Right hindlimb (tissue), 1 donor: ENCODE results near the gene INO80.
"Not testable (repeated sequence)": the region's sequence is repeated elsewhere in the genome, so short reads cannot be mapped to it uniquely, and the experiment has no call there.

Source experiments
- DNase-seq: peaks from one replicate; pipeline ENCODE4 v3.0.0-alpha.2; 2018

Gene INO80

DNA sequence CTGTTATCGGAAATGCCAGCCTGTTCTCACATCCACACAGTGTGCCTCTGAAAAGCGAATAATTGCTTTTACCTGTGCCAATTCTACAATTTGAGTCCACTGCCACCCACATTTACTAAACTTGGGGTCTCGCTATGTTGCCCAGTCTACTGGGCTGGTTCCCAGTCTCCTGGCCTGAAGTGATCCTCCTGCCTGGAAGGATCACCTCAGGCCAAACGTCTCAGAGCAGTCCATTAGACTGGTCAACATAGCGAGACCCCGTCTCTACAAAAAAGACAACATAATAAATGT lies 827 bp upstream of the INO80 start:
- no peak for DNase-seq

DNA sequence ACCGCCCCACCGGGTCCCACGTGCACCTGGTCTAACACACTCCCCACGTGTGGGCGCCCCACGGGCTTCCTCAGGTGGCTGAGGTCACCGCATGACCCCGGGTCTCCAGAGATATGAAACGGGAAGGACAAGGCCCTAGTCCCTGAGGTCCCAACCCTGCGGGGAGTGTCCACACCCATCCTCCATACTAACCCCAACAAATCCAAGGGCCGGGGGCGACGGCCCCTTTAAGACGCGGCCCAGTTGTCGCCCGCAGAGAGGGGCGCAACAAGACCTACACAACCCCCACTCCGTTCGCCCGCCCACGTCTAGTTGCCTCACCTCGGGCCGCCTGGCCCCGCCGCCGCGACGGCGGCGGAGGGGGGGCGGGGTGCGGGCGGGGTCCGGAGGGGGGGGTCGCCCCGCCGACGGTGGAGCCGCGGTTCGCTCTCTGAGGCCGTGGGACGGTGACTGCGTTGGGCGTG lies 396 bp downstream of the INO80 start:
- no peak for DNase-seq

DNA sequence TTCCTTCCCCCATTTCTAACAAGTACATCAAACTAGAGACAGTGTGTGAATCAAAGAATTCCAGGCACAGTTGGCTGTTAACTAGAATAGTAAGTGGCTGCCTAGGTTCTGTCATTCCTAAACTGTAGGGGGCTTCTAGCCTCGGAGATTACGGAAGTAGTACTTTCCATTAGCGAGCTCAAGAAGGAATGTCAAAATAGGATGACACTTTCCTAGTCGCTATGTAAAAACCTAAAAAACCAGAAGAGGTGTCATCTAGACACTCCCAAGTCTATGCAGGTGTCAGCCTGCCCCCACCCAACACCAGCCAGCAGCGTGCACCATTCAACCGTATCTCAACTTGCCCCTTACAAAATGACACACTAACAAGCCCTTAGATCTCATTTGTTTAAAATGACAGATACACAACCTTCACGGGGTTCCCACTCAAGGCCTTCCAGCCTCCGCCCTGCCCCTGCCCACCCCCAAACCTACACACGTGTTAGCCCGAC lies 874 bp downstream of the INO80 start:
- DNase-seq: no peak

DNA sequence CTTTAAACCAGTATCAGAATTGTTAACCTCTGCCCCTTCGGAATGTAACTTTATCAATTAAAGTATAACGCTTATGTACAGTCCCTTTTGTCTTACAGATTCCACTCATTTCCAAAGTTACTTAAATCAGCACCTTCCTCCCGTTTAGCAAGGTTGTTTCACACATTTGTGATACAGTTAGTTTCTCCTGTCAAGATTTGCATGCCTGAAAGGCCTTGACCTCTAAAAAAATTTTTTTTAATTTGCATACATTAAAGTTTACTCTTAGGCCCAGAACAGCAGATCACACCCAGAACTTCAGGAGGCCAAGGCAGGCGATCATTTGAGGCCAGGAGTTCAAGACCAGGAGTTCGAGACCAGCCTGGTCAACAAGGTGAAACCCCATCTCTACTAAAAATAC lies 9.1 kb downstream of the INO80 start:
- no peak for DNase-seq

DNA sequence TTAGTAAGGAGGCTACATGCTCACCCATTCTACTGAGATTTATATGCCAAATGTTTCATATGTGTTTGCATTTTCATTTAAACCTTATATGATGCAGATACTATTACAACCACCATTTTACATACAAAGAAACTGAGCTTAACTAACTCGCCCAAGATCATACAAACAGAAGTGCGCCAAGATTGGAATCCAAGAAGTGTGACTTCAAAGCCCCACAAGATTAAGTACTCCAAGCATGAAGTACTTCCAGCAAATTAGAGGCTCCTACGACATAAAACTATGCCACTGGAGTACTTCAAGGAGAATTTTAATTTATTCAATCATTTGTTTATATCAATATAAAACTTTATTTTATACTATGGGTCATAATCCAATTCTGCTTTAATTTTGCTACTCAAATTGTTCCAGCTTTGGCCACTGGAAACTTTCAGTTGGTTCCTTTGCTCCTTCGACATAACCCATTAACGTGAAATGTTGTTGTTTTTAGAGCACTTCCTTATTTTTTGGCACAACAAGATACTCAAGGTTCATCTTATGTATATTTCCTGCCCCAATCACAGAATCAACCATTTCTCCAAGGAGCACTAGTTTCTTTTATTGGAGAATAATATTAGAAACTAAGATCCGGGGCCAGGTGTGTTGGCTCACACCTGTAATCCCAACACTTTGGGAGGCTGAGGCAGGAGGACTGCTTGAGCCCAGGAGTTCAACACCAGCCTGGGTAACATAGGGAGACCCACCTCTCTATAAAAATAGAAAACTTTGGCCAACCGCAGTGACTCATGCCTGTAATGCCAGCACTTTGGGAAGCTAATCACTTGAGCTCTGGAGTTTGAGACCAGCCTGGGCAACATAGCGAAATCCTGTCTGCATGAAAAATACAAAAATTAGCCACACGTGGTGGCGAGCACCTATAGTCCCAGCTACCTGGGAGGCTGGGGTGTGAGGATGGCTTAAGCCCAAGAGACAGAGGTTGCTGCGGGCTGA lies 10.4 kb downstream of the INO80 start:
- DNase-seq: no peak

DNA sequence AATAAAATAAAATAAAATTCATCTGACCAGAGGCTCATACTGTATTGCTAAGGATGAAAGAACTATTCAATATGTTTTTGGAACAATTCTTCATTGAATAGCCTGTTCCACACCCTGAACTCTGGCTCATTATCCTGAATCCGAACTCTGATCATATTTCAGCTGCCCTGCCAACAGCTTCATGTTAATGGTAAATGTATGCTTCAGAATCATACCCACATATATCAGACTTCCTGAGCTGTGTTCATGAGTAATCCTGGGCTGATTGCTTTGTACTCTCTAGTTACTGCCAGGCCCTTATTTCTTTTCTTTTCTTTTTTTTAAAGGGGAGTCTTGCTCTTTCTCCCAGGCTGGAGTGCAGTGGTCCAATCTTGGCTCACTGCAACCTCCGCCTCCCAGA lies 11.8 kb downstream of the INO80 start:
- peak; percentile 24 for DNase-seq

DNA sequence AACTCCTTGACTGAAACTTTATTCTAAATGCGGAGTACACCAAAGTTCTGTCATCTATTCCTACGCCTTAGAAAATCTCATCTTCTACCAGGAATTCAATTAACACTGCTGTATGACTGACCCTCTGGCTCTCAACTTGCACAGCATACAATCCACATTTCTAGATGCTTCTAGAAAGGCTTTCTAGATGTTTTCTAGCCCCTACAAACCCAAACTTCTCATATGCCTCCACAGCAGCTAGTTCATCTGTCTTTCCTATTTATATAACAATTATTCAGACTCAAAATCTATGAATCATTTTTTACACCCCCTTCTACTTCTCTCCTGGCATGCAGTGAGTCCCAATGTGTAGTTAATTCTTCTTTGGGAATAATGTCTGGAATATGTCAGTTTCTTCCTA lies 13.2 kb downstream of the INO80 start:
- DNase-seq: no peak

DNA sequence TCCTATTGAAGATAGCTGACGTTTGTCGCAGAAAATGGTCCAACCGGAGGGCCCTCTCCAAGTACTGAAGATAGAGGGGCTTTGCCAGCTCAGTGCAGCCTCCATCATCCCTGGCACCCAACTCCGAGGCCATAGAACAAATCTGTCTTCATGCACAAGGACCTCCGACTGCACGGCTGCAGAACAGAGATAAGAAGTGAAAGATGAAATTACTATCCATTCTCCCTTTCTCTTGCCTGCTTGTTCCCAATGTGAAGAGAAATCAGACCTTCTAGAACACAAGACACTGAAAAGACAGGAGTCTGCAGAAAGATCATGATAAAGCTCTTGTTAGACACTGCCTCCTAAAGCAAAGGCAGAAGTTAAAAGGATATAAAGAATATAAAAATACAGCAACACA lies 19.9 kb downstream of the INO80 start:
- no peak for DNase-seq

DNA sequence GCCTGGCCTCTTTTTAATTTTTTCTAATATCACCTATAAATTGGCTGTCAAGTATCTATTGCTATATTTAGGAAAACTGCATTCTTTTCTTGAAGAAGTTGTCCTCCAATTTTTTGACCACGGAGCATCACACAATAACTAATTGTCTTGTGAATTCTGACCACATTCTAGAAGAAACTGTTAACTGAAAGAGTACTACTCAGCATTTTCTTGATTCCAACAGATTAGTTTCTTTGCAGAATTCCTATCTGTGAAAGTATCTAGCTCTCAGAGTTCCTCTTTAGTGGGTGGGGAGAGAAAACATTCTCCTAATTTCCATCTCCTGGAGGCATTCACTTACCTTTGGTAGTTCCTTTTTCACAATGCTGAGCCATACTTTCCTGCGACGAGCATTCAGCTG lies 31.1 kb downstream of the INO80 start:
- DNase-seq: no peak

DNA sequence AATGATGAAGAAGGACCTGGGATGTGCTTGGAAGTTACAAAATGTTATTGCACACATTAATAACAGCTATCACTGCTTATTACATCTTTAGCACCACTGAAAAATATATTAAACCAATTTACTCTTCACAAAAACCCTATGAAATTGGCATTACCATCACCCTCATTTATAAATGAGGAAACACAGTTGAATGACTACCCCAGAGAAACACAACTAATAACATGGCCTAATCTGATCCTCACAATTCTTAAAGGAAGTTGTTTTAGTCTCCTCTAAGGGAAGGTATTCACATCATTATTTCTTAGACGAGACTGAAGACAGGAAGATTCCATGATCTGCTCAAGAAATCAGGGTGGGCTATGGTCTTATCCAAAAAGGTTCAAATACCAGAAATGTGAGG lies 35.9 kb downstream of the INO80 start:
- no peak for DNase-seq

DNA sequence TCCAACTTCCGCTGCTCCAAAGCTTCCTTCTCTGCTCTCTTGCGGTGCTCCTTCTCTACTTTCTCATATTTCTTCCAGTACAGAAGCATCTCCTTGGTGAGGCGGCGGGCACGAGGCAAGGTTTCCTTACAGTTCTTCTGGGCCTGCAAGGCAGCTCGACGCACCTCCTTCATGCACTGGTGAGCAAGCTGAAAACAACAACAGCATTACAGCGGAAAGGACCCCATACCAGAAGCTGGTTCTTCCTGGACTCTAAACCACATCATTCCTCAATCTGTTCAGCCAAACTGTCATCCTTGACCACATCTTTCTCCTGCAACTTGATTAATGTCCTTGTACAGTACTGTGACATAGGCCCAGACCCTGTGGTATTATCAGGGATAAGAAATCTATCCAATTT lies 36.4 kb downstream of the INO80 start:
- no peak for DNase-seq

DNA sequence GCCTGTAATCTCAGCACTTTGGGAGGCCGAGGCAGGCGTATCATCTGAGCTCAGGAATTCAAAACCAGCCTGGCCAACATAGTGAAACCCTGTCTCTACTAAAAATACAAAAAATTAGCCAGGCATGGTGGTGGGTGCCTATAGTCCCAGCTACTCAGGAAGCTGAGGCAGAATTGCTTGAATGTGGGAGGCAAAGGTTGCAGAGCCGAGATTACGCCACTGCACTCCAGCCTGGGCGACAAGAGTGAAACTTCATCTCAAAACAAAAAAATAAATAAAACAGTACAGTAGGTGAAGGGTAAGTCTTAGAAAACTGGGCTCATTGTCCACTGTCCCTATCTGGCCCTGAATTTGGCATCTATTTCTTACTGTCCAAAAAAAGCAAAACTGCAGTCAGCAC lies 37.2 kb downstream of the INO80 start:
- DNase-seq: not testable (repeated sequence)

DNA sequence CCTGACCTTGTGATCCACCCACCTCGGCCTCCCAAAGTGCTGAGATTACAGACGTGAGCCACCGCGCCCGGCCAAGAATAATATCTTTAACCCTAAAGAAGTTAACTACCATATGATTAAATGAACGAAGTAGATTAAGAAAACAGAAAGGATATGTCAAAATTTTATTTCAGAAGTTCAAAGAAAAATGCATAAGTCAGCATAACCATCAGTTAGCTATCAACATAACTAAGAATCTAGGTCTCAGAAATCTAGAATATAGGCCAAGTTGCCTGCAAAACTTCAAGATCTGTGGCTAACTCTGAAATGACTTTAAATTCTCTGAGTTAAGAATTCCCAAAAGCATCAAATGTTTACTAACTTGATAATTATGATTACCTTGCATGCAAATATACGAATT lies 38.0 kb downstream of the INO80 start:
- no peak for DNase-seq

DNA sequence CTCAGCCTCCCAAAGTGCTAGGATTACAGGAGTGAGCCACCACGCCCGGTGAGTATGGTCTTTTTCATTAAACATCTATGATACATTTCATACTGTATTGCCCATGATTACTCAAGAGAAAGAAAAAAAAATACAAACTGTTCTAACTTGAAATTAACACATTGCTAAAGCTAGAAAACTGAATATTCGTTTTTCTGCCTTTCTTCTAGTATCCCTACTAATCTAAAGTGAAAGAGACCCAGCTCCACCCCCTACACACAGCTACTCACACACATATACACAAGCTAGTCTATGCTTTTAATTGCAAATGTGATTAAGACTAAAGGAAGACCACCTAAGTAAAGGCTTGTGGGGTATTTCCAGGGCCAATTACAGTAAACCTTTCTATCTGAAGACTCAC lies 43.1 kb downstream of the INO80 start:
- DNase-seq: no peak

DNA sequence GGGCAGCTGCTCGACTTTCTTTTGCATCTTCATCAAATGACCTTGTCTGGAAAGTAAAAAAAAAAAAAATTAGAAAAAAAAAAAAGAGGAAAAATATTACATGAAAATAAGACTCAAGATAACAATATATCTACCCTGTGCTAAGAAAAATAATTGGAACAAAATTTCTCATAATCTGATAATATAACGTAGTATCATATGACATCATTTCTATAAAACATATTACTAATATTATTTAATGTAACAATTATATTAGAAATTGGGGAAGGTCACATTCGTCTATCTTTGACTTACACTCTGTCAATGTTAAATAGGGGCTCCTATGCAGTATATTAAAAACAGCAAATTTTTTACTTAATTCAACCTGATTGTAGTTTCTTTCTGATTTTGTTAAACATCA lies 44.1 kb downstream of the INO80 start:
- DNase-seq: no peak

DNA sequence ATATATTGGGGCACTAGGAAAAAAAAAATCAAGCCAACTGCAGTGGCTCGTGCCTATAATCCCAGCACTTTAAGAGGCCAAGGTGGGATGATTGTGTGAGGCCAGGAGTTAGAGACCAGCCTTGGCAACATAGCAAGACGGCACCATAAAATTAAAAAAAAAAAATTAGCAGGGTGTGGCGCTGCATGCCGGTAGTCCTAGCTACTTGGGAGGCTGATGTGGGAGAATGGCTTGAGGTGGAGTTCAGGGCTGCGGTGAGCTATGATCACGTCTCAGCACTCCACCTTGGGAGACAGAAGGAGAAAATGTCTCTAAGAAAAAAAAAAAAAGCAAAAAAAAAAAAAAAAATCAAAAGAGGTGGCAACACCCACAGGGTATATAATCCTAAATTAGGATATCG lies 49.6 kb downstream of the INO80 start:
- DNase-seq: no peak

DNA sequence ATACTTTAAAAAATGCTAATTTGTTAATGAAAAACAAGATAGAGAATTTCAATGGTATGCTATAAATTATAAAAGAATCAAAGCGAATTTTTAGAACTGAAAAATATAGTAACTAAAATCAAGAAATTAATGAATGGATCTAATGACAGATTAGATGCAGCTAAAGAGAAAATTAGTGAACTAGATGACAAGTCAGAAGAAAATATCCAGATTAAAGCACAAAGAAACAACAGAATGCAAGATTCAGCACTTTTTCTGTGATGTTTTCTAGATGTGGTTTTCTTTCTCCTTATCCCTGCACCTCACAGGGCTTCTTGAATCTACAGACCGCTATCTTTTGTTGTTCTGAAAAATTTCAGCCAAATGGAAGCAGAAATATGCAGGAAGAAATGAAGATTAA lies 54.4 kb downstream of the INO80 start:
- DNase-seq: no peak

DNA sequence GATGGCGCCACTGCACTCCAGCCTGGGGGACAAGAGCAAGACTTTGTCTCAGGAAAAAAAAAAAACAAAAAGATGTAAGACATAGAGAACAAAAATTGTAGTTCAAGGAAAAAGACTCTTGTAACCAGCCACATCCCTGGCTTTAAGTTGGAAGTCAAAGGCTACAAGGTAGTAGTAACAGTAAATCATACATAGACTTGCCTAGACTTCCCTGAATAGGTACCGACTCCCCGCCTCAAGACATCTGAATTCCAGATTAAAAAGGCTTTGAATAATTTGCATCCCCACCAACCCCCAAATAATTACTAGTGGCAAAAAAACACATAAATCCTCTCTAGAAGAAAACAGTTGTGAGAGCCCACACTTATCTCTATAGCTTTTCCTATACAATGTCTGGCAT lies 55.6 kb downstream of the INO80 start:
- DNase-seq: no peak

DNA sequence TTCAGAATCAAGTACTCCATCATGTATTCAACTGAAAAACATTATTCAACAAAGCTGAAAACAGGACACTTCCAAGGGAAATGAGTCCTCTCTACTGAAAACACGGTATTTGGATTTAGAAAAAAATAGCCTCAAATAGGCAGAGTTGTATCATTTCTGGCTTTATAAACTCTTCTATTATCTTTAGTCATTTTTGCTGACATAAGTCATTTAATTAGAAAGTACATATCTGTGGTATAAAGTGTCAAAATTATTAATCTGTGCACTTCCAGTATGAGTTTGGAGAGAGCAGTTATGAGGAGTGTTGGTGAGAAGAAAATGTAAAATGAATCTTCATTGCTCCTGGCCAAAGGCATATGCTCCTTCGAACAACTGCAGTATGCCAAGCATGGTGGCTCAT lies 59.3 kb downstream of the INO80 start:
- DNase-seq: no peak

DNA sequence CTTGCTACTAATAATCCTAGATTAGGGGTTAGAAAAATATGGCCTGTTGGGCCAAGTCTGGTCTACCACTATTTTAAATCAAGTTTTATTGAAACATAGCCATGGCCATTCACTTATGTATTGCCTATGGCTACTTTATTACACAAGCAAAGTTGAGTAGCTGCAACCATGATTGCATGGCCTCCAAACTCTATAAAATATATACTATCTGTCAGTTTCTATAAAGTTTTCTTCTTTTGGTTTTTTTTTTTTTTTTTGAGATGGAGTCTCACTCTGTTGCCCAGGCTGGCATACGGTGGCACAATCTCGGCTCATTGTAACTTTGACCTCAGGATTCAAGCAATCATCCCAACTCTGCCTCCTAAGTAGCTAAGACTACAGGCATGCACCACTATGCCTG lies 60.4 kb downstream of the INO80 start:
- no peak for DNase-seq

DNA sequence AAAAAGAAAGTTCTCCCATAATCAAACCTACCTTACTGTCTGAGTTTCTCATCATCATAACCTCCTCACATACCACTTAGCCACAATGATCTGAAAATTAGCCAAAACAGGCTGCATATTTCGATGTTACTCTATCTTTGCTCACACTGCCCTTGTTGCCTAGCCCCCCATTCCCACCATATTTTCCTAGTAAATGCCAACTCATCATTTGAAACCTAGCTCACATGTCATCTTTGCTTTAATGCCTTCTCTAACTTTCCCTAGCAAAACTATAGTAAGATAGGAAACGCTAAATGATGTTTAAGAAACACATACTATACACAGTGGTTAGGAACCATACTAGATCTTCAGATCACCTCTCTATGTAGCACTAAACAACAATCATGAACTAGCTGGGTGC lies 64.9 kb downstream of the INO80 start:
- no peak for DNase-seq

DNA sequence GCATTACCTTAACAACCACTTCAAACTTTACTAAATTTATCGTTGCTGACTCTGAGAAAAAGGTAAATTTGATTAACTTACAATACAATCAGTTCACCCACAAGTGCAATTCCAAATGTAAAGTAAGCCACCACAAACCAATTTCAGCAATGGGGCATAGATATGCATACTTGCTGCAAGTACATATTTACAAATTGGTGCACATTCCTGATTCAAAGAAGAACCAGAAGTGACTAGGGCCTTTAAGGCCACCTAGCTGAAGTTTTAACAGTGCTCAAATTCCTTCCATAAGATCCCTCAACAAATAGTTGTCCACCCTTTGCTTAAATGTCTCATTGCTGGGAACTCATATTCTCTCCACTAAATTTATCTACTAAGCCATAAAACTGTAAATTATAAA lies 67.2 kb downstream of the INO80 start:
- DNase-seq: no peak

DNA sequence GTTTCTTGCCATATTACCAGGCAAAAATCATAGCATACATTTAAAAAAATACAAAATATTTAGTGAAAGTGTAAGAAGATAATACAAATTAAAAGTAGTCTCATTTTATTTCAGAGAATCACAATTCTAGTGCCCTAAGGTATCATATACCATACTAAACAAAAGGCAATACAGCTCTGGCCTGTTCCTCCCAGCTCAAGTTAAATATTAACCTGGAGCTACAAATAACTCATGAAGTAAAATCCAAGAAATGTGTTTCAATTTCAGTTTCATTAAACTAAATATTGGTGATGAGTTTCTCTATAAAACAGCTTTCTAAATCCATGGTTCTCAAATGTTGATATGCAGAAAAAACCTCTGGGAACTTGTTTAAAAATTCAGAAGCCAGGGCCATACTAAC lies 67.7 kb downstream of the INO80 start:
- DNase-seq: no peak

DNA sequence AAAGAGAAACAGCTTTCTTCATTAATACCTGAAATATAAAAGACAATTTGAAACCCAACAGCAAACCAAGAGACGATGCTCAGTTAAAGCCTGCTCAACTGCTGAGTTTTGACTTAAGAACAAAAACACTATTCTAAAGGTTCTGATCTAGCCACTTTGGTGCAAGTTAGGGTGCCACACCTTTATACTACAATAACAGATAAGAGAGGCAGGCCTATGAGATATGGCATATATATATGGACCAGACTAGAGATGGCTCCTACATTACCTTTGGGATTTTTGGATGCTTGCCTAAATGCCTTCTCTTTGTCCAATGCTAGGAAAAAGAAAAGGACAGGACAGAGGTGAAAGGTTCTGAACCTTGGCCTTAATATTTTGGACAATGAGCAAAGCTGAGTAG lies 68.6 kb downstream of the INO80 start:
- DNase-seq: no peak
